Mesendoderm (in vitro differentiated cells): ENCODE results near the gene HOXC13.

Experiments
- DNase-seq: peaks from one replicate; pipeline ENCODE4 v3.0.0; 2013
- H2AK5ac ChIP-seq: 2 replicates; pipeline ENCODE4 v1.6.1; 2013; ENCODE audit warnings: low read length, inconsistent platforms
- H2BK120ac ChIP-seq: 2 replicates; pipeline ENCODE4 v1.6.1; 2013; ENCODE audit warnings: low read depth, mild to moderate bottlenecking, low read length, moderate library complexity, mixed read lengths
- H2BK15ac ChIP-seq: replicated peaks from 2 replicates; pipeline ENCODE4 v1.6.1; 2013; ENCODE audit warnings: low read depth, mild to moderate bottlenecking, moderate library complexity
- H2BK5ac ChIP-seq: 2 replicates; pipeline ENCODE4 v1.6.1; 2013; ENCODE audit warnings: low read length, inconsistent platforms
- H3K18ac ChIP-seq: 2 replicates; pipeline ENCODE4 v1.6.1; 2013; ENCODE audit warnings: mild to moderate bottlenecking, low read length, mixed read lengths
- H3K23ac ChIP-seq: one replicate; pipeline ENCODE4 v1.6.1; 2013; ENCODE audit warnings: low read length
- H3K27ac ChIP-seq: 2 replicates; pipeline ENCODE4 v1.5.1; 2013; ENCODE audit warnings: low read depth, mild to moderate bottlenecking, inconsistent platforms, low read length, moderate library complexity
- H3K27me3 ChIP-seq: 2 replicates; pipeline ENCODE4 v1.6.1; 2013; ENCODE audit warnings: low read length, control low read depth, mild to moderate bottlenecking, inconsistent platforms; ENCODE audit not compliant: insufficient read depth, poor library complexity
- H3K36me3 ChIP-seq: 2 replicates; pipeline ENCODE4 v1.6.1; 2013; ENCODE audit warnings: low read length, inconsistent platforms; ENCODE audit not compliant: control insufficient read depth, insufficient read depth
- H3K4ac ChIP-seq: one replicate; pipeline ENCODE4 v1.6.1; 2013; ENCODE audit warnings: low read depth, mild to moderate bottlenecking, low read length, moderate library complexity
- H3K4me1 ChIP-seq: 2 replicates; pipeline ENCODE4 v1.6.1; 2013; ENCODE audit warnings: low read depth, low read length, inconsistent platforms; ENCODE audit not compliant: control insufficient read depth
- H3K4me2 ChIP-seq: 2 replicates; pipeline ENCODE4 v1.6.1; 2013; ENCODE audit warnings: low read length
- H3K4me3 ChIP-seq: 2 replicates; pipeline ENCODE4 v1.5.1; 2013; ENCODE audit warnings: mild to moderate bottlenecking, low read length
- H3K56ac ChIP-seq: one replicate; pipeline ENCODE4 v1.6.1; 2013; ENCODE audit warnings: low read length
- H3K79me1 ChIP-seq: 2 replicates; pipeline ENCODE4 v1.6.1; 2013; ENCODE audit warnings: low read length, inconsistent platforms
- H3K79me2 ChIP-seq: 2 replicates; pipeline ENCODE4 v1.6.1; 2013; ENCODE audit warnings: mild to moderate bottlenecking, low read length; ENCODE audit not compliant: control insufficient read depth, insufficient read depth
- H3K9ac ChIP-seq: 2 replicates; pipeline ENCODE4 v1.6.1; 2013; ENCODE audit warnings: low read length, inconsistent platforms
- H4K5ac ChIP-seq: one replicate; pipeline ENCODE4 v1.6.1; 2013; ENCODE audit warnings: low read length
- H4K8ac ChIP-seq: one replicate; pipeline ENCODE4 v1.6.1; 2013; ENCODE audit warnings: low read depth, mild to moderate bottlenecking, control low read depth, low read length, moderate library complexity
- WGBS: extraction: QIAGEN DNeasy Blood & Tissue Kit; methylation state at CpG from one replicate; pipeline ENCODE4 v1.1.7; 2013; ENCODE audit warnings: low lambda C conversion rate, missing lambda C conversion rate; ENCODE audit not compliant: insufficient coverage; ENCODE audit errors: extremely low coverage; 5-methylcytosine and 5-hydroxymethylcytosine counted together

HOXC13 gene

DNA sequence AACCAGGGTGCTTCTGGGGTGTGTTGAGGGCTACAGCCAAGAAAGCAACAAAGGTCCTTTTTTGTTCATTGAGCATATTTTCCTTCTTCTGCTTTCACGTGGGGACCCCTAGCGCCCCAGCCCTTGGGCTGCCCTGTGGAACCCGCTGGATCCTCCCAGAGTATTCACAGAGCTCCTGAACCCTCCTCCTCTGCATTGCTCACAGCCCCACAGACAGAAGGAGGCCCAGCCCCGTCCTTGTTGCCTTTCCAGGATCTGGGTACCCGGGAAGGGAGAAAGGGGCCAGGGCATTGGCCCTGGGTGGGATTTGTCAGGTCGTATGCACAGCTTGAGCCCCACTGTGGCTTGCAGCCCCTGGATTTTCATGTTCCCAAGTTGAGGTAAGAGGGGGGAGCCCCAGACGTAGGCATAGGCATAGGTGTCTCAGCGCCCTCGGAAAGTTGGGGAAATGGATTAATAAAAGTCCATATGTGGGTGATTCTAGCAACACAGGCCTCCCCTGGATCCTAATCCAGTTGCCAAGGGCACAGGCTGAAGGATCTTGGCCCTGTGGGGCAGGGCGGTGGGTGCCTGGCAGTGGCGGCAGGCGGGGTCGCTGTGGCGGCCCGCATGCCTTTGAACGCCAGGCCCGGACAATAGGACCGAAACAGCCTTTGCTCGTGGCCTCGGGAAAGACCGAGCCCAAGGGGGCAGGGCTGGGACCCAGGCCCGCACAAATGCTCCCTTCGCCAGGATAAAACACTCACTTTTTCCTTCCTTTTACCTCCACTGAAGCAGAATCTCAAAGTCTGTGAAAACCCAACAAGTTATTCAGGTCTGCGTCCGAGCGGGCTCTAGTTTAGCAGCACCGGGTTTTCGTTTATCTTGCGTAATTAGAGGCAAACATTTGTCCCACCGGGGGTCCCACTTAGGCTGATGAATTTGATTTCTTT lies 43.3 kb downstream of the HOXC13 start:
- DNase-seq, result no peak
- H4K5ac ChIP-seq, result no peak overlapping the region
- H2BK15ac ChIP-seq, result no peak overlapping the region
- no peak overlapping the region for H3K23ac ChIP-seq
- WGBS, result no CpG with 5 or more reads among the region's 30 CpGs
- H3K79me2 ChIP-seq, result no peaks in the 10 kb centered on the region
- no peak overlapping the region for H3K4ac ChIP-seq
- H3K4me2 ChIP-seq, result no peak overlapping the region
- no peak overlapping the region for H2BK5ac ChIP-seq
- H3K36me3 ChIP-seq, result no peaks in the 10 kb centered on the region
- no peak overlapping the region for H3K4me3 ChIP-seq
- H4K8ac ChIP-seq, result no peak overlapping the region
- no peak overlapping the region for H3K27ac ChIP-seq
- no peaks in the 10 kb centered on the region for H3K79me1 ChIP-seq
- no peaks in the 10 kb centered on the region for H3K4me1 ChIP-seq
- H3K27me3 ChIP-seq, result peaks cover 89% of the 10 kb centered on the region
- no peak overlapping the region for H2AK5ac ChIP-seq
- no peak overlapping the region for H3K56ac ChIP-seq
- no peak overlapping the region for H2BK120ac ChIP-seq
- H3K9ac ChIP-seq, result no peak overlapping the region
- no peak overlapping the region for H3K18ac ChIP-seq

DNA sequence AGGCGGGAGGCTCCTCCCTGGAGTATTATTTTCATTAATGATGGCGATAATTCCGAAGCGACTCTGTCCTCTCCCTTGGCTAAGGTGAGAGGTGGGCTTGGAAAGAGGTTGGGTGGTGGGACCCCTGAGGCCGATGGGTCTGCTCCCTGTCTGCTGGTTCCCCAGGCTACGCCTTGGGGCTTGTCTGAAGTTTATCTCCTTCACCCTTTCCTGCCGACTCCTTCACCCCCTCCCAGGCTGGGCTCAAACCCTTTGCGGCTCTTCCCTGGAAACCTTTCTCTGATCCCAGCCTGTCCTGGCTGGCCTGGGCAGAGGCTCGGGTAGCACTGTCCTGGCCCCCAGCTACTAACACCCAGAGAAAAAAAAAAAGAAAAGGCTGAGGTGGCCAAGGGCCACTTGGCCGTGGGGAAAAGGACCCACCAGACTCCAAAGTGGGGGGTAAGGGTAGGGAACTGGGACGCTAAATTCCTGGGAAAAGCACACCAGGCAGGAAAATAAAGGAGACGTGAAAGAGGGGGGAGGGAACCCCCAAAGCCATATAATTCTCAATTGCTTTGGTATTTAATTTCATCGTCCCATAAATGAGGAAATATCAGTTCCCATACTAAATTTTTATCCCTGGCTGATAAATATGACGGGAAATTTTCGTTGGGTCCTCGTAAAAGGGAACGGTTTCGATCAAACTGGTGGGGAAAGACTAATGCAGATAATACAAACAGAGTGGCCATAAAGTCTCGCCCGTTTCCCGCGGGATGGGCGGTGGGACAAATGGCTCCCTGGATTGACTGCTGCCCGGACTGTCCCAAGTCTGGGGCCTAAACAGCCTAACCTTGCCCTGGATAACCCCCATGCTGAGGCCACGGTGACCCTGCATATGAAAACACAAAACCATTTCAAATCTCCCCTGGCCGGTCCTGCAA lies 44.3 kb downstream of the HOXC13 start:
- Histone ChIP-seq H3K9ac (no peak overlapping the region), H3K4ac (no peak overlapping the region), H4K8ac (no peak overlapping the region), H2BK120ac (no peak overlapping the region), H3K56ac (no peak overlapping the region), H3K23ac (no peak overlapping the region), H2BK15ac (no peak overlapping the region), H3K4me1 (no peaks in the 10 kb centered on the region), H4K5ac (no peak overlapping the region), H3K27ac (no peak overlapping the region), H3K79me2 (no peaks in the 10 kb centered on the region), H3K4me3 (no peak overlapping the region), H3K79me1 (no peaks in the 10 kb centered on the region), H3K4me2 (no peak overlapping the region), H3K36me3 (no peaks in the 10 kb centered on the region), H2AK5ac (no peak overlapping the region), H2BK5ac (no peak overlapping the region), H3K27me3 (peaks cover 88% of the 10 kb centered on the region), H3K18ac (no peak overlapping the region)
- no CpG with 5 or more reads among the region's 26 CpGs for WGBS
- no peak for DNase-seq

DNA sequence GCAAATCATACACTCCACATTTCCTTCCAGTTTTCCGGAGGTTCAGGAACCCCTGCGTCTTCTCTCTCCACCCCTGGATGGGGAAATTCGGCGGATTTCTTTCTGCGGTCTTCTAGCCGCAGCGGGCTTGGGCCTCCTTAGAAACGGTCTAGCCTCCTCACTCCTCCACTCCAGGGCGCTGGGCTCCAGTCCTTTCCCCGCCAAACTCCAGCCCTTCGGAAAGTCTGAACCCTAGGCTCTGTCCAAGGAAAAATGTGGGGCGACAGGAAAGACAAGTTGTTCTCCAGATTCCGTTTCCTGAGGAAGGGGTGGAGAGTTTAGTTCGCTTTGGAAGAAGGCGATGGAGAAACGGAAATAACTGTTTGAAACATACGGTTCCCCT lies 44.9 kb downstream of the HOXC13 start:
- Histone ChIP-seq H3K36me3 (no peaks in the 10 kb centered on the region), H3K27ac (no peak overlapping the region), H2BK5ac (no peak overlapping the region), H4K8ac (no peak overlapping the region), H2AK5ac (no peak overlapping the region), H4K5ac (no peak overlapping the region), H3K4me1 (no peaks in the 10 kb centered on the region), H3K79me1 (no peaks in the 10 kb centered on the region), H3K9ac (no peak overlapping the region), H3K23ac (no peak overlapping the region), H3K4me3 (no peak overlapping the region), H3K18ac (no peak overlapping the region), H3K4ac (no peak overlapping the region), H2BK15ac (no peak overlapping the region), H3K27me3 (peaks cover 90% of the 10 kb centered on the region), H3K79me2 (no peaks in the 10 kb centered on the region), H3K4me2 (no peak overlapping the region), H3K56ac (no peak overlapping the region), H2BK120ac (no peak overlapping the region)
- no CpG with 5 or more reads among the region's 17 CpGs for WGBS
- peak; percentile 18 for DNase-seq

DNA sequence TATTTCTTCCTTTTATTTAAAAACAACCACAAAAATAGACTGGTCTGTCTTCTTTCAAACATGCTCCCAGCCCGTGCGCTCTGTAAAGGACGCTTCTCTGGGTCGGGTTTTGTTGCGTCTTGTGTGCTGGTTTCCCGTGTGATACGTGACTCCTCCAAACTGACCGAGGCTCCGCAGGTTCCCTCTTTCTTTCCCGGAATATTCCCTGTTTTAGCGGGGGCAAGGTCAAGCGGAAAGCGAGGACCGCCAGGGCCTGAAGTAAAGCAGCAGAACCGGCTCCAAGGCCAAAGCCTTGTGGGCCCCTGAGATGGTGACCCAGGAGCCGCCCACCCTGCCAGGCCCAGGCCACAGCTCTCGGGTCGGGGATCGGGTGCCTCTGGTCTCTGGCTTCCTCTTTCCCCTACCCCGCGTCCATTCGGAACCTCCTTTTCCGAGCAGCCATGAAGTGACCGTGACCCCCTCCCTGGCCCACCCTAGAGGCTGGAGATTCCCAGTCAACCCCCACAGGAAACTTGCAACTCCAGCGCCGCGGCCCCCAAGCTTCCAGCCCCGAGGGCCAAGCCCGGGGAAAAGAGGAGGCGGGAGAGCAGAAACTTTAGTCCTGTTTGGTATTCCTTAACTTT lies 45.4 kb downstream of the HOXC13 start:
- H3K4me2 ChIP-seq, result no peak overlapping the region
- H3K4me3 ChIP-seq, result no peak overlapping the region

DNA sequence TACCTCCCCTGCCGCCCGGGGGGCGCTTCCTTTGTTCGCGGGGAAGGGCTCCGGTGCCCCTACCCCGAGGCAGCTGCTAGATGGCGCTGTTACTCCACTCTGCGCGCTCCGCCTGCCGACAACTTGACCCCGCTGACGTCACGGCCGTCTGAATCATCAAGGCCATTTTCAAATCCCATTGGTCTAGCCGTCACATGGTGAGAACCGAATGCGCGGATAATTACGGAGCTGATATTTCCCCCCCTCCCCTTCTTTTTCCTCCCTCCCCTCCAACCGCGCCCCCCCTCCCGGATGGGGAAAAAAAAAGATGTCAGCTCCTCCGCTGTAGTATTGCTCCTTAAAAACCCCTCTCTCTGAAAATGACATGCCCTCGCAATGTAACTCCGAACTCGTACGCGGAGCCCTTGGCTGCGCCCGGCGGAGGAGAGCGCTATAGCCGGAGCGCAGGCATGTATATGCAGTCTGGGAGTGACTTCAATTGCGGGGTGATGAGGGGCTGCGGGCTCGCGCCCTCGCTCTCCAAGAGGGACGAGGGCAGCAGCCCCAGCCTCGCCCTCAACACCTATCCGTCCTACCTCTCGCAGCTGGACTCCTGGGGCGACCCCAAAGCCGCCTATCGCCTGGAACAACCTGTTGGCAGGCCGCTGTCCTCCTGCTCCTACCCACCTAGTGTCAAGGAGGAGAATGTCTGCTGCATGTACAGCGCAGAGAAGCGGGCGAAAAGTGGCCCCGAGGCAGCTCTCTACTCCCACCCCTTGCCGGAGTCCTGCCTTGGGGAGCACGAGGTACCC lies 46.5 kb downstream of the HOXC13 start, which contains the start of gene HOXC10:
Gene HOXC10, plus strand, starts transcription at position 246 of the 791 bp plus-strand sequence. Its CDS starts 114 bp downstream, at position 360.
- H2BK5ac ChIP-seq, result no peak within 1 kb of the TSS
- DNase-seq, result peak; percentile 92
- no peaks in the 10 kb centered on the region for H3K4me1 ChIP-seq
- H3K79me1 ChIP-seq, result no peaks in the 10 kb centered on the region
- no peak within 1 kb of the TSS for H3K9ac ChIP-seq
- no peak within 1 kb of the TSS for H3K18ac ChIP-seq
- H3K23ac ChIP-seq, result no peak within 1 kb of the TSS
- no peak within 1 kb of the TSS for H3K27ac ChIP-seq
- no peak within 1 kb of the TSS for H4K5ac ChIP-seq
- no peak within 1 kb of the TSS for H3K4me2 ChIP-seq
- no peak within 1 kb of the TSS for H4K8ac ChIP-seq
- no peaks in the 10 kb centered on the region for H3K36me3 ChIP-seq
- H3K79me2 ChIP-seq, result no peaks in the 10 kb centered on the region
- no peak within 1 kb of the TSS for H3K4ac ChIP-seq
- no peak within 1 kb of the TSS for H3K56ac ChIP-seq
- no peak within 1 kb of the TSS for H2AK5ac ChIP-seq
- no peak within 1 kb of the TSS for H3K4me3 ChIP-seq
- peaks cover 88% of the 10 kb centered on the region for H3K27me3 ChIP-seq
- H2BK120ac ChIP-seq, result no peak within 1 kb of the TSS
- WGBS, result no CpG with 5 or more reads among the region's 55 CpGs
- H2BK15ac ChIP-seq, result no peak within 1 kb of the TSS

More for the DNA sequence above, 45.4 kb downstream of the HOXC13 start:
- H2BK5ac ChIP-seq, result no peak overlapping the region
- H2BK15ac ChIP-seq, result no peak overlapping the region
- WGBS, result no CpG with 5 or more reads among the region's 30 CpGs
- H3K56ac ChIP-seq, result no peak overlapping the region
- no peak for DNase-seq
- no peaks in the 10 kb centered on the region for H3K4me1 ChIP-seq
- no peak overlapping the region for H3K23ac ChIP-seq
- no peak overlapping the region for H2AK5ac ChIP-seq
- H3K4ac ChIP-seq, result no peak overlapping the region
- H2BK120ac ChIP-seq, result no peak overlapping the region
- no peak overlapping the region for H3K27ac ChIP-seq
- no peak overlapping the region for H3K18ac ChIP-seq
- H4K5ac ChIP-seq, result no peak overlapping the region
- H3K27me3 ChIP-seq, result peaks cover 90% of the 10 kb centered on the region
- no peak overlapping the region for H3K9ac ChIP-seq
- H3K79me1 ChIP-seq, result no peaks in the 10 kb centered on the region
- H4K8ac ChIP-seq, result no peak overlapping the region
- H3K36me3 ChIP-seq, result no peaks in the 10 kb centered on the region
- no peaks in the 10 kb centered on the region for H3K79me2 ChIP-seq
